SH-SY5Y (cell line): ENCODE measurements around the gene REN.

ENCODE experiments used
- GATA2 ChIP-seq: IDR thresholded peaks from 2 replicates; pipeline ENCODE4 v1.6.1; 2011; ENCODE audit warnings: mild to moderate bottlenecking, low read depth, low read length
- GATA3 ChIP-seq: IDR thresholded peaks from 2 replicates; pipeline ENCODE4 v1.6.1; 2011; ENCODE audit warnings: low read depth, mild to moderate bottlenecking, low read length, moderate library complexity

GRCh38 chr1:204151552-204152309 lies 14.4 kb downstream of the REN start, which contains the start of gene ETNK2:
- TF ChIP-seq GATA2: no peak
- no peak for TF ChIP-seq GATA3
